ENCODE measurements around the gene JARID2.

The JARID2 gene

GRCh38 chr6:15569035-15569995 lies 323.4 kb downstream of the JARID2 start:
- no peak for DNase-seq (ENCODE audit: low read depth, low spot score)

DNA sequence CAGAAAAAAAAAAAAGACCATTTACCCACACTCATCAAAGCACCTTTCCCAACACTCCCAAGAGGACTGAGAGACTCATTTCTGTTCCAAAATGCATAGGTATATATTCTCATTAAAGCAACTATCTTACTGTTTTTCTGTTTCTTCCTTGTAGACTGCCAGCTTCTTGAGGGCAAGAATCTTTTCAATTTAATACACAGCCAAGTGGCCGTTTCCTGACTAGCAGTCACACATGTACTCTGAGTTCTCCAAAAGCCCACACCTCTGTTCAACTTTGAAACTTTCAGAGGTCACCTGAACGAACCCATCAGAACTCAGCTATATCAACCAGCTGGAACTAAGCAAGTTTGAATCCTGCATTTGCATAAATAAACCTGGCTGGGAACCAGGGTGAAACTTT lies 324.3 kb downstream of the JARID2 start:
- DNase-seq (ENCODE audit: low read depth, low spot score): no peak

Measured in brain pericyte (primary cell).